Caco-2 (cell line): ENCODE results near the gene TRAF3. TPM values are rescaled to one million over a fixed set of nuclear protein-coding genes. Genes with fewer than 3 reads are reported as not detected.

Experiments used
- BruUV-seq: library from RNA; stranded (reverse); fragments of 400-500 nt; replicated peaks from 2 replicates; lab custom pipeline; 2021; lab: Mats Ljungman, UMichigan
- CTCF ChIA-PET: fragments of 300-600 bp; sonication (Branson Sonifier 250); formaldehyde crosslinking; loops from one replicate; lab custom pipeline; 2022; ENCODE audit warnings: antibody characterized with exemption; lab: Charles Lee
- POLR2A ChIA-PET: fragments of 300-600 bp; sonication (Branson Sonifier 250); formaldehyde crosslinking; loops from one replicate; lab custom pipeline; 2022; ENCODE audit warnings: antibody characterized with exemption; lab: Charles Lee
- DNase-seq, 2 experiments: peaks; one replicate each; pipeline versions ENCODE4 v3.0.0 to v3.0.0-alpha.2; 2020 to 2022
- H3K27me3 ChIP-seq: replicated peaks from 2 replicates; pipeline ENCODE4 v1.6.0; 2011; ENCODE audit warnings: low read length; ENCODE audit not compliant: control insufficient read depth, insufficient read depth
- H3K36me3 ChIP-seq: 2 replicates; pipeline ENCODE4 v1.5.1; 2011; ENCODE audit warnings: low read length; ENCODE audit not compliant: control insufficient read depth, insufficient read depth
- H3K4me1 ChIP-seq: fragments of 250-450 bp; sonication (Bioruptor Pico); 2 replicates; pipeline ENCODE4 v1.5.1; 2020; ENCODE audit warnings: mild to moderate bottlenecking
- H3K4me3 ChIP-seq: 2 replicates; pipeline ENCODE4 v1.5.1; 2011; ENCODE audit warnings: low read depth, mild to moderate bottlenecking, control low read depth, low read length
- H3K9me3 ChIP-seq: fragments of 250-450 bp; sonication (Bioruptor Pico); 2 replicates; pipeline ENCODE4 v1.5.1; 2020; ENCODE audit warnings: mild to moderate bottlenecking, moderate library complexity
- H3K27ac Mint-ChIP-seq: one replicate; pipeline ENCODE4 v1.8.0; 2022; ENCODE audit warnings: mixed read lengths; ENCODE audit not compliant: unreplicated experiment
- H3K27me3 Mint-ChIP-seq: one replicate; pipeline ENCODE4 v1.8.0; 2022; ENCODE audit warnings: mixed read lengths; ENCODE audit not compliant: insufficient read depth, unreplicated experiment
- H3K36me3 Mint-ChIP-seq: one replicate; pipeline ENCODE4 v1.8.0; 2022; ENCODE audit warnings: mild to moderate bottlenecking, mixed read lengths; ENCODE audit not compliant: insufficient read depth, unreplicated experiment
- H3K4me1 Mint-ChIP-seq: one replicate; pipeline ENCODE4 v1.8.0; 2022; ENCODE audit warnings: low read depth, mixed read lengths; ENCODE audit not compliant: unreplicated experiment
- H3K4me3 Mint-ChIP-seq: one replicate; pipeline ENCODE4 v1.8.0; 2022; ENCODE audit warnings: mild to moderate bottlenecking, moderate library complexity, mixed read lengths; ENCODE audit not compliant: unreplicated experiment
- H3K9me3 Mint-ChIP-seq: one replicate; pipeline ENCODE4 v1.8.0; 2022; ENCODE audit warnings: mixed read lengths; ENCODE audit not compliant: unreplicated experiment
- intact Hi-C: fragments of 100-400 bp; cut with micrococcal nuclease; formaldehyde crosslinking; loops from one replicate; pipeline ENCODE4 v1.10.0; 2022; ENCODE audit not compliant: unreplicated experiment
- total RNA-seq: library from RNA; stranded (reverse); gene quantifications from 2 replicates; pipeline ENCODE4 v1.2.3, GENCODE V29; 2022
- TF ChIP-seq, protein P1 (sequence below), 2 experiments: fragments of 200-600 bp in 1 of 2; IDR thresholded peaks; 1 replicate in 1 of 2; 2 replicates in 1 of 2; pipeline versions ENCODE4 v1.5.1 to v1.8.0; 2011 to 2022; ENCODE audit warnings: antibody characterized with exemption in 1 of 2, control low read depth in 1 of 2, inconsistent platforms in 1 of 2, low read depth in 1 of 2, low read length in 1 of 2, mild to moderate bottlenecking in 1 of 2, moderate library complexity in 1 of 2; ENCODE audit not compliant: insufficient read depth in 1 of 2, severe bottlenecking in 1 of 2, unreplicated experiment in 1 of 2

Gene TRAF3
- total RNA-seq, 1 experiment from 2014 or later = 16.6 TPM

DNA sequence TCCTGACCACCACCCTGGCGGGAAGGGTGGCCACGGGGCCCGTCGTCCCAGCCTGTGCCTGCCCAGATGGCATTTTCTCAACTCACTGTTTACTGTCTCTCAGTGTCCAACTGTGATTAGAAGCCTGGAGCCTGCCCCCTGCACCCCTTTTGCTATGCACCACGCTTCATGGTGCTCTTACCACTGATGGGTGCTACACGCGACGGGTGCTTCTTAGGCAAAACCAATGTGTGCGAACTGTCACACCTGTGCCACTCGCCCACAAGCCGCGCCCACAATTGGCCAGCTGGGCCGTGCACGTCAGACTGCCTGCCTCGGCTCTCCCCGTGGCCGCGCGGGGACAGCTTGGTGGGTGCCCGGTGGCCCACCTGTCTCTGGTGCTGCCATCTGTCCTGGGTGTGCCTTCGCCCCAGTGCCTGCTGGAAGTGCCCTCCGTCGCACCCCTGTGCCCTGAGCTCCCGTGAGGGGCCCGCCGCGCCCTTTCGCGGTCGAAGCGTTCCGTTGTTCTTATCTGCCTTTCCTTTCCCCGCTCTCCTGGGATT is 130.1 kb downstream of the TRAF3 start:
- TF ChIP-seq, protein P1, sequence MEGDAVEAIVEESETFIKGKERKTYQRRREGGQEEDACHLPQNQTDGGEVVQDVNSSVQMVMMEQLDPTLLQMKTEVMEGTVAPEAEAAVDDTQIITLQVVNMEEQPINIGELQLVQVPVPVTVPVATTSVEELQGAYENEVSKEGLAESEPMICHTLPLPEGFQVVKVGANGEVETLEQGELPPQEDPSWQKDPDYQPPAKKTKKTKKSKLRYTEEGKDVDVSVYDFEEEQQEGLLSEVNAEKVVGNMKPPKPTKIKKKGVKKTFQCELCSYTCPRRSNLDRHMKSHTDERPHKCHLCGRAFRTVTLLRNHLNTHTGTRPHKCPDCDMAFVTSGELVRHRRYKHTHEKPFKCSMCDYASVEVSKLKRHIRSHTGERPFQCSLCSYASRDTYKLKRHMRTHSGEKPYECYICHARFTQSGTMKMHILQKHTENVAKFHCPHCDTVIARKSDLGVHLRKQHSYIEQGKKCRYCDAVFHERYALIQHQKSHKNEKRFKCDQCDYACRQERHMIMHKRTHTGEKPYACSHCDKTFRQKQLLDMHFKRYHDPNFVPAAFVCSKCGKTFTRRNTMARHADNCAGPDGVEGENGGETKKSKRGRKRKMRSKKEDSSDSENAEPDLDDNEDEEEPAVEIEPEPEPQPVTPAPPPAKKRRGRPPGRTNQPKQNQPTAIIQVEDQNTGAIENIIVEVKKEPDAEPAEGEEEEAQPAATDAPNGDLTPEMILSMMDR (IDR thresholded peaks at IDR 0.05; ENCODE audit: insufficient read depth in 1 of 2, low read depth in 1 of 2, low read length in 1 of 2, severe bottlenecking in 1 of 2, unreplicated experiment in 1 of 2) = no peak

DNA sequence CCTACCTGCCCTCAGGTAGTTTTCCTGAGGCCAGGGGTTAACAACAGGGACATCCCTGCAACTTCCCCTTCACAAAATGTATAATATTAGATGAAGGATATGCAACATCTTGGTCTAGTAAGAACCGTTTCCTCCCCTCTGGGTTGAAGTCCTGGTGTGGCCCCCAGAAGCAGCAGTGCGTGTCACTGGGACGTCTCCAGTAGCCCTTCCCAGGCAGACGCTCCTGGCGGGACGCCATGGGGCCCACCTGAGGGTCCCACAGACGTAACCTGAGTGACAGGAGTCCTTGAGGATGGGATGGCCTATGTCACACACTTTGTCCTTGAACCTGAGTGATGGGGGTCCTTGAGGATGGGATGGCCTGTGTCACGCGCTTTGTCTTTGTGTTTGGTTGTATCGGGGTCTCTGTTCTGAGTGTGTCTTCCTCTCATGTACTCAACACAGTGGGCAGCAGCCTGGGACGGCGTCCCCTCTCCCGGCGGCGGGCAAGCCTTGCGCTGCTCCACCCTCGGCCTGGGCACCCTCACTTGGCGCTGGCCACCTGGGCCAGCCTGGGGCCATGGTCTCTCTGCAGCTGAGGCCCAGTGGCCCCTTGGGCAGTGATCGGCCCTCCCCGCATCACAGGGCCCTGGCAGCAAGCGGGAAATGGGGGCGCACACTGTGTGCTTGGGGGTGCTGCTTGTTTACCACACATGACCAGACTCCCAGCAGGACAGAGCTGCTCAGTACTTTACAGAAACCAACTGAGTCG is 130.9 kb downstream of the TRAF3 start:
- no TSS peak for BruUV-seq

More for the DNA sequence above, 130.1 kb downstream of the TRAF3 start:
- BruUV-seq = no TSS peak
- Mint-ChIP-seq H3K4me1 (no peaks in the 10 kb centered on the region), H3K36me3 (peaks cover 19% of the 10 kb centered on the region), H3K4me3 (no peak overlapping the region), H3K27ac (no peak overlapping the region), H3K9me3 (no peaks in the 10 kb centered on the region), H3K27me3 (no peaks in the 10 kb centered on the region)
- Histone ChIP-seq H3K4me1 (no peaks in the 10 kb centered on the region), H3K4me3 (no peak overlapping the region), H3K27me3 (no peaks in the 10 kb centered on the region), H3K9me3 (no peaks in the 10 kb centered on the region), H3K36me3 (no peaks in the 10 kb centered on the region; the same call in 1 of the 2 replicates)
- intact Hi-C loops = no loop called here
- DNase-seq = no peak
- POLR2A ChIA-PET = no interaction called here
- CTCF ChIA-PET = no interaction called here

More for the DNA sequence above, 130.9 kb downstream of the TRAF3 start:
- no peaks in the 10 kb centered on the region for H3K9me3 Mint-ChIP-seq
- H3K27me3 ChIP-seq = no peaks in the 10 kb centered on the region
- H3K9me3 ChIP-seq = no peaks in the 10 kb centered on the region
- no peaks in the 10 kb centered on the region for H3K4me1 ChIP-seq
- H3K27me3 Mint-ChIP-seq = no peaks in the 10 kb centered on the region
- H3K36me3 Mint-ChIP-seq = peaks cover 15% of the 10 kb centered on the region
- intact Hi-C loops = no loop called here
- TF ChIP-seq, protein P1 (IDR thresholded peaks at IDR 0.05; ENCODE audit: insufficient read depth in 1 of 2, low read depth in 1 of 2, low read length in 1 of 2, severe bottlenecking in 1 of 2, unreplicated experiment in 1 of 2) = no peak
- no peak overlapping the region for H3K4me3 ChIP-seq
- no peak overlapping the region for H3K4me3 Mint-ChIP-seq
- no peak overlapping the region for H3K27ac Mint-ChIP-seq
- POLR2A ChIA-PET = interaction anchor here (0.6 kb wide), 1 partner anchor 665 kb away, joined by 5 read pairs; no protein-coding TSS in a partner anchor
- H3K36me3 ChIP-seq = no peaks in the 10 kb centered on the region; the same call in 1 of the 2 replicates
- DNase-seq = no peak
- CTCF ChIA-PET = interaction anchor here (0.6 kb wide), 1 partner anchor 639 kb away, joined by 3 read pairs; no protein-coding TSS in a partner anchor
- H3K4me1 Mint-ChIP-seq = no peaks in the 10 kb centered on the region
